GM18867 (cell line): ENCODE measurements around the gene COLEC11.
"Not testable (repeated sequence)": the region's sequence is repeated elsewhere in the genome, so short reads cannot be mapped to it uniquely, and the experiment has no call there.

ENCODE experiments used
- ATAC-seq: cut with Tn5 transposase; IDR thresholded peaks from one replicate; pipeline ENCODE4 v1.9.1; 2021; ENCODE audit warnings: mild to moderate bottlenecking, moderate library complexity; ENCODE audit not compliant: unreplicated experiment

Gene COLEC11

DNA sequence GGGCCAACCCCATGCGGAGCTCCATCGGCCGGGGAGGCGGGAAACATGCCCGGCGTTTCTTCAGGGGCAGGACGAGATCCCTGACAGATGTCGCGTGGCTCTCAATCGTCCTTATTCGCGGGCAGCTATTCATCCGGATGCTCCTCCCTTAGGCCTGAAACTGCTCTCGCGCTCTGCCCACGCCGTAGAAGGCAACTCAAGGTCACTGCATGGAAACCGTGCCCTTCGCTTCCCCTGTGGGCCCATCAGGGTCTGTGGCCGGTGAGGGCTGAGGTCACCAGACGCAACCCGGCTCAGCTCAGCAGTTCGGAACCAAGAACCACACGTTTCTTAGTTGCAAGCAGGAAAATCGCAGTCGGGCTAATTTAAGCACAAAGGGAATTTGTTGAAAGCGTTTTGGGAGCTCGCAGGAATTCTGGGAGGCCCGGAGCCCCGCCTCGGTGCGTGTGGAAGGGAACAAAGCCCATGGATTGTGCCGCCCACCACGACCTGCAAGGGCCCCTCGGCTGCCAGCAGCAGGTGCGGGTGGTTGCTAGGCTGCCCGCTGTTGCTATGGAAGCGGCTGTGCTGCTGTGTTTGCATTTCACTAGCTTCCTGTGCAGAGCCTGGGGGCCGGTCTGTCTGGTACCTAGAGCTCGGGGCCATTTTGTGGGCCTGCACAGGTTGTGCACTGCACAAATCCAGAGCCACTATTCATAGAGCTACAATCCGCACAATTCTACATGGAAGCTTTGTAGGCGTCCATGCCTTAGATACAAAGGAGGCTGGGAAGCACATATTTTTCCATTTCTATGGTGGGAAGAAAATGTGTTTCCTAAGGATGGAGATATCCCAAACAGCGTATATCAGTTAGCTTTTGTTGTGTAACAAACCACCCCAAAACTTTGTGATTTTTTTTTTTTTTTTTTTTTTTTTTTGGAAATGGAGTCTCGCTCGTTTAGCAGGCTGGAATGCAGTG, 57.1 kb downstream of the COLEC11 start:
- ATAC-seq: peak; percentile 90

GRCh38 chr2:3652896-3653625, 58.1 kb downstream of the COLEC11 start:
- no peak for ATAC-seq

DNA sequence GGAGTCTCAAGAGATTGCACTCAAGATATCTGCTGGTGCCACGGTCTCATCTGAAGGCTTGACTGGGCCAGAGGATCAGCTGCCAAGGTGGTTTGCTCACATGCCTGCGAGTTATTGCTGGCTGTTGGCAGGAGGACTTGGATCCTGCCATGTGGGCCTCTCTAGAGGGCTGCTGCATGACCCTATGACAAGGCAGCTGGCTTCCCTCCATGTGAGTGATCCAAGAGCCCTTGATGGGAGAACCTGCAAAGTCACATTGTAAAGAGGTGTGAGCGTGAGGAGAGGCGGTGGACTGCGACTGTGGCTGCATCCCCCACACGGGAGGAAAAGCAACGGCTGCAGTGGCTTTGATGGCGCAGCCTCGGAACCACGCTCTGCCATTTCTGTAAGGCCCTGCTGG, 59.1 kb downstream of the COLEC11 start:
- no peak for ATAC-seq

- no peak for ATAC-seq
Observed at GRCh38 chr2:3654531-3655225, 59.8 kb downstream of the COLEC11 start.

DNA sequence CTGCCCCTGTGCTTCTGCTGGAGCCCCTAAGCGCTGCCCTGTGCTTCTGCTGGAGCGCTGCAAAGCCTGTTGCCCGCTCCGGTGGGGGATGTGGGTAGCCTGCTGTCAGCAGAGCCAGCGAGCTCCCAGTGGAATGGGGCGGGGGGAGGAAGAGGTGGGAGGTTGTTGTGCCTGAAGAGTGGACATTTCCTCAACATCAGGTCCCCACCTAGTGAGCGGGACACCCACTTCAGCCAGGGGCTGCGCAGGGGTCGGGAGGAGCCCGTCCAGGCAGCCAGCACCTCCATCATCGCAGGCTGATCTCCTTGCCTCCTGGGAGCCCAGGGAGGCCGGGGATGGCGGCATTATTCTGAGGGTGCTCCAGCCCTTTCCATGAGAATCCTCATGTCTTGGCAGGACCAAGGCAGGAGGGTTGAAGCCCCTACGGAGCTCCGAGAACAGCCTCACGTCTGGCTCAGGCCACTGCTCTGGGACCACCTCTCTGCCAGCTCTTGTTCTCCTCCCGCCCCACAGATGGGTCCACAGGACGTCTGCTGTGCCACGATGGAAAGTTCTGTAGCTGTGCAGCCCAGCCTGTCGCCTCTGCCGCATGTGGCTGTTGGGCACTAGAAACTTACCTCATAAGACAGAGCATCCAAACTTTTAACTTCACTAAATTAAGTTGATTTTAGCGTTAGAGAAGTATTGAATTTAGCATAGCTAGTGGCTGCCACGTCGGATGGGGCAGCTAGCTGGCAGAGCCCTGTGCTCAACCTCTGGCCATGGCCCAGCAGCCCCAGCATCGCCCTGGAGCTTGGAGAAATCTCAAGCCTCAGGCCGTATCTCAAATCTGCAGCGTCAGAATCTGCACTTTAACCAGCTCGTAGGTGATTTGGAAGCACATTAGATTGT, 61.2 kb downstream of the COLEC11 start:
- ATAC-seq: no peak

GRCh38 chr2:3656762-3657721, 62.1 kb downstream of the COLEC11 start:
- ATAC-seq: no peak

- ATAC-seq: no peak
Observed at GRCh38 chr2:3657881-3658280, 63.0 kb downstream of the COLEC11 start, which contains the start of gene ALLC. Gene ALLC, plus strand, starts transcription at chr2:3658200. Its CDS starts 12,958 bp downstream, at chr2:3671158.

DNA sequence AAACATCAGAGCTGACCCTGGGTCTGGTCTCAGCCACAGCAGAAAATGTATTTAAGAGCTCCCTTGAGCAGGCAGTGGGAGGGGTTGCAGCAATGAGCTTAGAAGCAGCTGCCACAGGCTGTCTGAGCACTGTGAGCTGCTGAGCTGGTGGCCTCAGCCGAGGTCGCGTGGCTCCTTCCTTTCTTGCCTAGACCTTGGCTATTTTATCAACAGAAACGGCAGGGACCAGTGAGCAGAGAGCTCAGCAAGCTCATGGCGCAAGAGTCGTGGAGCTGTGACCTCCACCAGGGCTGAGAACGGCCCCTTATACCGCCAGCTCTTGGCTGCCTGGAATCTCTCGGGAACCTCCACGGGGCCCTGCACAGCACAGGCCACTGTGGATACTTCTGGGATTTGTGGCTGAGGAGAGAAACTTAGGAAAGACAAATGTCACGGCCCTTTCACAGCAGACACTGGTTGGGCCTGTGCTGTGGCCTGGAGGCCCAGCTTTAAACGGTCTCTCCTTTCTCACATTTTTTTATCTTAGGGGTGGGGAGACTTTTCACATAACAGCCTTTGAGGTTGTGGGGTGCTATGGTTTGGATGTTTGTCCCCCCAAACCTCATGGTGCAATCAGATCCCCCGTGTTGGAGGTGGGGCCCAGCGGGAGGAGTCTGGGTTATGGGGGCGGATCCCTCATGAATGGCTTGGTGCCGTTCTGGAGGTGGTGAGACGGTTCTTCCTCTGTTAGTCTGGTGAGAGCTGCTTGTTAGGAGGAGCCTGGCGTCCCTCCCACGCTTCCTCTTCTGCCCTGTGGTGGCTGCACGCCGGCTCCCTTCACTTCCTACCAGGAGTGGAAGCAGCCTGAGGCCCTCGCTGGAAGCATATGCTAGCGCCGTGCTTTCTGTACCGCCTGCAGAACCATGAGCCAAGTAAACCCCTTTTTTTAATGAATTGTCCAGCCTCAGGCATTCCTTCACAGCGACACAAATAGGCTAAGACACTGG, 64.8 kb downstream of the COLEC11 start:
- ATAC-seq: no peak

GRCh38 chr2:3660640-3661039, 65.7 kb downstream of the COLEC11 start:
- not testable (repeated sequence) for ATAC-seq

GRCh38 chr2:3661149-3661660, 66.3 kb downstream of the COLEC11 start:
- ATAC-seq: no peak

DNA sequence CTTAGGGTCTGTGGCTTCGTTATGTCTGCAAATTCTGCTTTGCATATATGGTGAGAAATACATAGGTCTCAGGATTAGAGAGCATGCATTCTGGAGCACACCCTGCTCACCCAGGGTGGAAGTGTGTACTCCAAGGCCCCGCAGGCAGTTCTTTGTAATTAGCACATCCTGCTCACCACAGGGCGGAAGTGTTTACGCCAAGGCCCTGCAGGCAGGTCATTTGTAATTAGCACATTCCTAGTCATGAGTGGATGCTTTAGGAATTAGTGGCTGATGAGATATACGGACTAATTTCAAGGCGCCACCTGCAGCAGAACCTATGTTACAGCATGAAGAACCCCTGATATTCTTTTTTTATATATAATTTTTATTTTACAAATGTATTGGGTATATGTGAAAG, 67.3 kb downstream of the COLEC11 start:
- ATAC-seq: peak; percentile 63

DNA sequence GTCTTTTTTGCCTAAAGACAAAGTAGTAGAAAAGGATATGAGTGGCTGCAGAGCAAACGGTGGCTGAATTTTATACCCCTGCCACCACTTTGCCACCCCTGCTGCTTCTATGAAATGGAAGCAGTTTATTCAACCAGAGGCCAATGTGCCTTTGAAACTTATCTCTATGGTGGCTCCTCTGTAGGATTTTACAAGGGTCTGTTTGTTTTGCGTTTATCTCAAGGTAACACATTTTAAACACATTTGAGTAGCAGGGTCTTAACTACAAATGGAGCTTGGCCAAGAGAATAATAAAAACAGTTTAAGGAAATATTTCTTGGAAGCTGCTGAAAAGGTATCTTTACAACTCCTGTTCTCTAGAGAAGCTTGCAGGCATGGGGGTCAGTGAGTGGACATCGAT, 69.2 kb downstream of the COLEC11 start:
- no peak for ATAC-seq

GRCh38 chr2:3664925-3665324, 70.0 kb downstream of the COLEC11 start:
- ATAC-seq: no peak

GRCh38 chr2:3665886-3666612, 71.1 kb downstream of the COLEC11 start:
- ATAC-seq: no peak

GRCh38 chr2:3666613-3666975, 71.7 kb downstream of the COLEC11 start:
- no peak for ATAC-seq

- peak; percentile 78 for ATAC-seq
Observed at GRCh38 chr2:3667151-3667631, 72.3 kb downstream of the COLEC11 start.

DNA sequence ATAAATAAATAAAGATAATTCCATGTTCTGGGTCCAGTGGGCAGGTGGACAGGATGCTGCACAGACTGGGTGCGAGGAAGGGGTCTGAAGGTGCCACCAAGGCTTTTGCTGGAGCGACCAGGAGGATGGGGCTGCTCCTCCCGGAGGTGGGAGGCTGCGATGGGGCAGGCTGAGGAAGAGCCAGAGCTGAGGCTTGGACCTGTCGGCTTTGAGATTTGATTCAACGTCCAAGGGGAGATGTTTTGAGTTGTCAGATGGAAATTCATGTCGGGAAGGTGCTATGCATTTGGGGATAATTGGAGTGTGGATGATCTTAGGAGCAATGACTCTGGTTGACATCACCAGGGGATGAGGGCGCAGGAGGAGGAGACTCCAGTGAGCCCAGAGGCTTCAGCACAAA, 74.7 kb downstream of the COLEC11 start:
- ATAC-seq: no peak
